Pons (tissue), 1 donor: ENCODE data around the gene POLN.

Experiments used
- DNase-seq: peaks from one replicate; pipeline ENCODE4 v3.0.0-alpha.2; 2016; ENCODE audit warnings: low spot score

POLN gene

DNA sequence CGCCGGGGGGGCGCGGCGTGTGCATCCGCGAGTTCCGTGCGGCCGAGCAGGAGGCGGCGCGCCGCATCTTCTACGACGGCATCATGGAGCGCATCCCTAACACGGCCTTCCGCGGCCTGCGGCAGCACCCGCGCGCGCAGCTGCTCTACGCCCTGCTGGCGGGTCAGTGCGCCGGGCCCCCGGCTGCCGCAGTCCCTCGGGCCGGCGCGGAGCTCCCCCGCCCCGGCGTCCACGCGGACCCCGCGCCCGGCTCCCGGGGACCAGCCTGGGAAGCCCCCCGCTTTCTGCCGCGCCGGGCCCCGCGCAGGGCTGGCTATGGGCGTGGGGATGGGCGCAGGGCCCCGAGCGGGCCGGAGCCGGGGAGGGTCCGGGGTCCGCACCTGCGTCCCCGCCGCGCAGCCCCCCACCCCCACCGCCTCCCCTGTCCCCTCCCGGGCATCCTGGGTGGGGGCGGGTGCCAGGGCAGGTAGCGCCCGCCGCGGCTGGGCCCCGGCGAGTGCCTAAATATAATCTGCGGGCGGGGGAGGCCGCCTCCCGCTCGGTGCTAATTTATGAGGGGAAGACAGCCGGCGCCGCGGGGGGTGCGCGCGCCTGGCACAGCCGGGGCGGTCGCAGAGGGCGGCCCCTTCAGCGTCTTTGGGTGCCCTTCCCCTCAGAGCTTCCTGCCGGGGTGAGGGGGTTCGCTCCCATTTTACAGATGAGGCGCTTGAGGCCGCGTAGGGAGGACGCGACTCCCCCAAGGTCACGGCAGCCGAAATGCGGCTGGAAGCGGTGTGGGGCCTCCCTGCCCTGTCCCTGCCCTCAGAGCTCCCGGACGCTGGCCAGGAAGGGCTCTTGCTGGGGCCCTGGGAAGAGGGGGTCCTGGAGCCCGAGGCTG, 182.0 kb downstream of the POLN start:
- no peak for DNase-seq

DNA sequence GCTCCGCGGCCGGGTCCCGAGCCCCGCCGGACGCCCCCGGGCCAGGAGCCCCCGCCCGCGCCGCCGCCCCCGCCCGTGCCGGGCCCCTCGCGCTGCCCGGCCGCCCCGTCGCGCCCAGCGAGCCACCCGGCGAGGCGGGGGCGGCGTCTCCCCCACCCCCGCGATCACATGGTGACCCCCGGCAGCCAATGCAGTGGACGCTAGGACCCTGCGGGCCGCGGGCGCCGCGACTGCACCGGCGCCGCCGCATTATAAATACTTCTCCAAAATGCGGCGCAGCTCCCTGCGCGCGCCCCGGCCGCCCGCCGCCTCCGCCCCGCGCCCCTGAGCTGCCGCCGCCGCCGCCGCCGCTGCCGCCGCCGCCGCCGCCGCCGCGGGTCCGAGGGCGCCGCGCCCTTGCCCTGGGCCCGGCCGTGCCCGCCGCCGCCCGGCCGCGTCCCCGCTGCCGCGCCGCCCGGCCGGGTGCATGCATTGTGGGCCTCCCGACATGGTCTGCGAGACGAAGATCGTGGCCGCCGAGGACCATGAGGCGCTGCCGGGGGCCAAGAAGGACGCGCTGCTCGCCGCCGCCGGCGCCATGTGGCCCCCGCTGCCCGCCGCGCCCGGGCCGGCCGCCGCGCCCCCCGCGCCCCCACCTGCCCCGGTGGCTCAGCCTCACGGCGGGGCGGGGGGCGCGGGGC, 182.7 kb downstream of the POLN start, which contains the start of gene NAT8L:
NAT8L (plus strand) TSS at position 282 of the 680 bp plus-strand sequence; CDS start at position 467, 185 bp downstream.
- peak; percentile 69 for DNase-seq

DNA sequence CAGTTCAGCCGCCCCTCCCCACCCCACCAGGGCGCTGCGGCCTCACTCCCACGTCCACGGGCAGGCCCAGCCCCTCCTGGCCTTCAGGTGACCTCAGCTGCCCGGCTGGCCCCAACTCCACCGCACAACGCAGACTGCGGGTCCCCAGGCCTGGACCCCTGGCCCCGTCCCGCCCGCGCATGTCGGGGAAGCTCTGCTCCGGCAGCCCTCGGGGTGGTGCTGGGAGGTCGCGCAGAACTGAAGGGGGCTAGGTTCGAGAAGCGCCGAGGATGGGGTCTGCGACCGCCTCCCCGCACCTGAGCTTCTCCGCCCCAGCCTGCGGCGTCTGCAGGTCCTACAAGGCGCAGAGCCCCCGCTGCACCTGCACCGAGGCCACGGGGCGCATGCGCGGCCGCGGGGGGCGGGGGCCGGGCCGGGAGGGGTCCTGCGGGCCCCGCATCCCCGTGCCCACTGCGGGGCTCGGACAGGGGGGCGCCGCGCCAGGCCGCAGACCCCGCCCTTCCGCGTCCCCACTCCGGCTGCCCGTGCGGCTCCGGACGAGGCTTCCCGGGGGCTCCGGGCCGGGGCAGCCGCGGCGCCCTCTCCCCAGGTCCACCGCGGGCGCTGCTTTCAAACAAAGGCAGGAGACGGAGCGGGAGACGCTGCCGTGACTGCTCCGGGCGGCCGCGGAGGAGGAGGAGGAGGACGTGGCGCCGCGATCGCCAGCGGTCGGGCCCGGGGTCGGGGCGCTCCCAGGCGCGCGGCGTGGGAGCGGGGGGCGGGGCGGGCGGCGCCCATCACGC, 183.5 kb downstream of the POLN start:
- no peak for DNase-seq

DNA sequence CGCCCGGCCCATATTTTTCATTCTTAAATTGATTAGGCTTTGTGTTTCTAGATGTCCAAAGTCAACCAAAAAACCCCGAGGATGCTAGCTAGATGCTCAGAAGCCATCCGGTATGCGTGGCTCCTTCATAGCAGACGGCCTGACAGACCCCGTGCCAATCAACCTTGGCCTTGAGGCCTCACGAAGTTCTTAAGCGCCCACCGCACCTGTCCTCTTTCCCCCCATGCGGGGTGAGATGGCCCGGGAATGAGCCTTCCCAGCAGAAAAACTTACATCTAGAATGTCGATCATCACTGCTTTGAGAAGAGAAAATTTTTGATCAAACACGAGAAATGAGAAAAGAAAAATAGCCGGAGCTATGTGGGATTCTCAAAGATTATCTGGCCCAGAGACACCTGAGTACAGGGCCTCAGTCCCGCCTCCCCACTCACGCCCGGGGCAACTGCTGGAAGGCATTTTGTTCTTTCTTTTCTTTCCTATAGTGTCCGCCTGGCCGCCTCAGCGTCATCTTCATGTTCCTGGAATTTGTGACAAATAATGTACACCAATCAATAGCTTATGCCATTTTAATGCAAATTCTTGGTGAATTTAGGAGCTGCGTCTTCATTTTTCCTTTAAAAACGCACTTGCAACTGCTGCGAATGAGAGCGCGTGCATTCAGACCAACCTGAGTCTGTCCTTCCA, 184.4 kb downstream of the POLN start:
- no peak for DNase-seq

DNA sequence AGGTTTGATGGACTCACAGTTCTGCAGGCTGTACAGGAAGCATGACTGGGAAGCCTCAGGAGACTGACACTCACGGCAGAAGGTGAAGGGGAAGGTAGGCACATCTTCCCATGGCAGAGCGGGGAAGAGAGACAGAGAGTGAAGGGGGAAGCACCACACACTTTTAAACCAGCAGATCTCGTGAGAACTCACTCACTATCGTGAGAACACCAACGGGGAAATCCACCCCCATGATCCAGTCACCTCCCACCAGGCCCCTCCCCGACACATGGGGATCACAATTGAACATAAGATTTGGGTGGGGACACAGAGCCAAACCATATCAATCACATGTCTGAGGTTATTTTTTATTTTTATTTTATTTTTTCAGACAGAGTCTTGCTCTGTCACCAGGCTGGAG, 187.7 kb downstream of the POLN start:
- DNase-seq, result no peak

DNA sequence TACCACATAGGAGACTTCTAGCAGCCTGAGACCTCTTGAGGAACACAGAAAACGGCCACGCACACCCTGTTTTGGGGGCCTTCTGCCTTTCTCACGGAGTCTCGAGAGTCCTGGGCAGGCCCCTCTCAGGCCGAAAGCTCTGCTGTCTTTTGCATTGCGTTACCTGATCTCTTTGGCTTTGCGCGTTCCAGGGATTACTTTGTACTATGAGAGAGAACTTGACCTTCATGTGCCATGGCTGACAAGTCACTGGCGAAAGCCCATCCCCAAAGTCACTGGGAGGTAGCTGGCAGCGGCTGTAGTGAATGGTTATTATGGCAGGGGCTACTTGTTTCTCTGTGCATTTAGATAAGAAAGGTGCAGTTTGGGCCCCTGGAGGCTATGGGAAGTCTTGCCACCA, 190.8 kb downstream of the POLN start:
- no peak for DNase-seq

DNA sequence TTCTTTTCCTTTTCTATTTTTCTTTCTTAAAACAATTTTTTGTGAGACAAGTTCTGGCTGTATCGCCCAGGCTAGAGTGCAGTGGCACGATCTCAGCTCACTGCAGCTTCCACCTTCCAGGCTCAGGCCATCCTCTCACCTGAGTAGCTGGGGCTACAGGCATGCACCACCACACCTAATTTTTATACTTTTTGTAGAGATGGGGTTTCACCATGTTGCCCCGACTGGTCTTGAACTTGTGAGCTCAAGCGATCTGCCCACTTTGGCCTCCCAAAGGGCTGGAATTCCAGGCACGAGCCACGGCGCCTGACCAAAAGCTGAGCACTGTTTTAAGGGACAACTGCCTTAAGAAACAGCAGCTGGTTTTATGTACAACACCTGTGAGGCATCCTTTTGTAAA, 192.1 kb downstream of the POLN start:
- no peak for DNase-seq

DNA sequence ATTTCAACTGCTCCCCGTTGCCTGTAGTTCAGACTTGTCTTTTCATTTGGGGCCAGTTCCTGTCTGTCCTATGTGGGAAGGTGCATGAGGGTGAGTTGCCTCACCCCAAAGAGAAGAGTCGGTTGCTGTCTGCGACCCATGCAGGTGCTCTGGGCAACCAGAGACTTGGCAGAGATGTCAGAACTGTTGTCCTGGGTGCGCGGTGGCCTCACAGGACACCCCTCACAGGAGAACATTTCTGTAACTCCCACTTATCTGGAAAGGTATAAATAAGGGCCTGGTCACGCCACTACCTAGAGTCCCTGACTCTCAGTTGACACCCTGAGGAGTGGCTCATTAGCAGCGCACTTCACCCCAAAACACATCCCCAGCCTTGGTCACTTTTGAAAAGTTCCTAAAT, 192.5 kb downstream of the POLN start:
- no peak for DNase-seq

DNA sequence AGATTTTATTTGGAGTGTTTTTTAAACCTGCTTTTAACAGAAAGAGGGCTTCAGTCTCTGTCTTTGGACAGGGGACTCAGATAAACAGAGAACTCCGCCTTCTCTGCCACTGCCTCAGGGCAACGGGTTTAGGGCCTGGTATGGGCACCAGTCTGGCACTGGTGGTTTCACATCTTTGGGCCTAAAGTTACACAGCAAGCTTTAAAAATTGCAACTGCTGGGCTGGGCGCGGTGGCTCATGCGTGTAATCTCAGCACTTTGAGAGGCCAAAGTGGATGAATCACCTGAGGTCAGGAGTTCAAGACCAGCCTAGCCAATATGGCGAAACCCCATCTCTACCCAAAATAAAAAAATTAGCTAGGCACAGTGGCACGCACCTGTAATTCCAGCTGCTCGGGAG, 193.1 kb downstream of the POLN start:
- no peak for DNase-seq

DNA sequence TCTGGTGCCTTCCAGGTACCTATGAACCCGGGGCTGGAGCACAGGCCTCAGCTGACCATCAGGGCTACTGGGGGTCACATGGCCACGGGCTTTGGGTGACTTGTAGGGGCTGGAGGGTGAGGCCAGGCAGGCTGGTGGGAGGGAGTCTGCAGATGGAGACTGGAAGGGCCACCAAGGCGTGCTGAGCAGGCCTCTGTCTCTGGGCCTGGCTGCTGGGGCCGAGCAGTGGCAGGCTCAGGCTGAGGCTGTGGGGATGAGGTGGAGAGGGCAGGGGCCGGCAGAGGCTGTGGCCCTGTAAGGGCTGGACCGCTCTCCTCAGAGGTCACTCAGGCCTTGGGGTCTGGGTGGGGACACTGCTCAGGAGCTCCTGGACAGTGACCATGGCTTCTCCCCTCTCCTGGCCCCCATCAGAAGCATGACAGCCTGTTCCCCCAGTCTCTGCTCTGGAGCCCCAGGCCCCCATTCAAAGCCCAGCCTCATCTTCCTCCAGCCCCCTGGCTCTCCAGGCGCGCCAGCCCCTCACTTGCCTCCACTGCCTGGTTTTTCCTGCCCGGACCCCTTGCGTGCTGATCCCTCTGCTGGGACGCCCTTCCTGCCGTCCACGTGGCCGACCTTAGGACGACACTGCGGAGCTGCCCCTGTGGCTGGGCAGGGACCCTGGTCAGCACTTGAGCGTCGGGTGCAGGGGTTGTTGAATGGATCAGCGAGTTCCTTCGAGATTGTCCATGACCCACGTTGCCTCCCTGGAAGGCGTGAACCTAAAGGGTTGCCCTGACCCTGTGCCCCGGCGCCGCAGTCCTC, 193.9 kb downstream of the POLN start:
- no peak for DNase-seq

DNA sequence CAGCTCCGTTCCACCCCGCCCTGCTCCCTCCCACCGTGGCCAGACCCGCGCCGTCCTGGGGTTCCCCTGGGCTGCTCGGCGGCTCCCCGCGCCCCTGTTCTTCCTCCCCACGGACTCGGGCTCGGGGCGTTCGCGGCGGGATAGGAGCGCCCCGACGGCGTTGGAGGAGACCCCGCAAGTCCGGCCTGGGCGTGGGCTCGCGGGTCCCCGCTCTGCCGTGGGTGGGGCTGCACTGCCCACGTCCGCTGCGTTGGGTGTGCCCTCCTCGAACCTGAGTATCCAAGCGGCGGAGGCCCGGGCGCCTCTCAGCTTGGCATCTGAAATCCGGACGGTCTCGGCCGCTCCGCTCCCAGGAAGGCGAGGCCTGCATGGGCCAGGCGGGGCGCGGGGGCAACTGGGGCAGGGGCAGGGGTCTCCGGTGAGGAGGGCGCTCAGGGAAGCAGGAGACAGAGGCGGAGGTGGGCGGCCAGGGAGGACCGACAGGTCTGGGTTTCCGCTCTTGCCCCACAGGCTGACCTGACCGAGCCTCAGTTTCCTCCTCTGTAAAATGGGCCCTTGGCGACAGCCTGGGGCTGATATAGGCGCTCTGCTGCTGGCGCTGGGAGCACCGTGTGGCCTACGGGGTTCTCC, 194.8 kb downstream of the POLN start:
- no peak for DNase-seq

DNA sequence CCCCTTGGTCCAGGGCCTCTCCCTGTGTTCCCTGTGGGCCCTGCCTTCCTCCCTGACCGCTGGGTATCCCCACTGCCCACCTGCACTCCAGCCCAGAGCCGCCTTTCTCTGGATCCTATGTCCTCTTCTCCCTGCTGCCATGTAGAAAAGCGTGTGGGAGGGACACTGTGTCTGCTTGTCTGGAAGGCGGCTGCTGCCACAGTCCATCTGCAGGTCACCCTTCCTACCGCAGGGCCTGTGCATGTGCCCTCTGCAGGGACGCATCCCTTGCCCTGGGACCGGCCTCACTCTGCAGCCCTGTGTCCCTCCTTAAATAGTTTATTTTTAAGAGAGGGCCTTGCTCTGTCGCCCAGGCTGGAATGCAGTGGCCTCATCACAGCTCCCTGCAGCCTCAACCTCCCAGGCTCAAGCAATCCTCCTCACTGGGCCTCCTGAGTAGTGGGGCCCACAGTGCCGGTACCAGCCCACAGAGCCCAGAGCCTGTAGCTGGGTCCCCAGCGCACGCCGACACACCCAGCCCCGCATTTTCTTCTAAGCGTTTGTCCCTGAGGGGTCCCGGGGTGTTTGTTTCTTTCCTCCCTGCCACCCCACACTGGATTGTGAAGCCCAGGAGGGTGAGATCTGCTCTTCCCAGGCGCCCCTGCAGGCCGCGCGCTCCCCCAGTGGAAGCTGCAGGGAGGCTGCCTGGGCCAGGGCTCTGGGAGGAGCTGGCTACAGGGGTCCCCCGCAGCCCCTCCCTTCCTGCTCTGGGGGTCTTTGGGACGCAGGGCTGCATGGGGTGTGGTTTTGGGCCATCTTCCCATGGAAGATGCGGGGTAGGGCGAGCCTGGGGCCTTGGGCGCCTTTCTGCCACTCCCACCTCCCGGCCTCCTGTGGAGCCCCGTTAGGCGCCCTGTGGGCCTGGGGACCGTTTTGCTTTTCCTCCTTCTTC, 195.6 kb downstream of the POLN start:
- DNase-seq, result no peak

DNA sequence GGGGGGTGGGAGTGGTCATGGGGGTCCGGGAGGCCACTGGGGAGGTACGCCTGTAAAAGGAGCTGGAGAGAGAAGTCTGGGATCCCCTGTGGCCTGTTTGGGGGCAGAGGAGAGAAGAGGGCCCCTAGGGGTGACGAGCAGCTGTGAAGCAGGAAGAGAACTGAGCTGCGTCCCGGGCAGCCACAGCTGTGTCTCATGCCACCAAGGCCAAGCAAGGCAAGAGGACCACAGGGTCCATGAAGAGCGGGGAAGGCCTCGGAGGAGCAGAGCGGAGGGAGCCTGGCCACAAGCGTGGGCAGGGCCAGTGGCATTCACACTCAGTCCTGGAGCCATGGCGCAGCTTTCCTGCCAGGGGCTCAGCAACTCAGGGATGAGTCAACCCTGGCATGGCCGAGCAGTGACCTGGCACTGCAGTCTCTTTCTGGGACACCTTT, 196.4 kb downstream of the POLN start:
- no peak for DNase-seq

DNA sequence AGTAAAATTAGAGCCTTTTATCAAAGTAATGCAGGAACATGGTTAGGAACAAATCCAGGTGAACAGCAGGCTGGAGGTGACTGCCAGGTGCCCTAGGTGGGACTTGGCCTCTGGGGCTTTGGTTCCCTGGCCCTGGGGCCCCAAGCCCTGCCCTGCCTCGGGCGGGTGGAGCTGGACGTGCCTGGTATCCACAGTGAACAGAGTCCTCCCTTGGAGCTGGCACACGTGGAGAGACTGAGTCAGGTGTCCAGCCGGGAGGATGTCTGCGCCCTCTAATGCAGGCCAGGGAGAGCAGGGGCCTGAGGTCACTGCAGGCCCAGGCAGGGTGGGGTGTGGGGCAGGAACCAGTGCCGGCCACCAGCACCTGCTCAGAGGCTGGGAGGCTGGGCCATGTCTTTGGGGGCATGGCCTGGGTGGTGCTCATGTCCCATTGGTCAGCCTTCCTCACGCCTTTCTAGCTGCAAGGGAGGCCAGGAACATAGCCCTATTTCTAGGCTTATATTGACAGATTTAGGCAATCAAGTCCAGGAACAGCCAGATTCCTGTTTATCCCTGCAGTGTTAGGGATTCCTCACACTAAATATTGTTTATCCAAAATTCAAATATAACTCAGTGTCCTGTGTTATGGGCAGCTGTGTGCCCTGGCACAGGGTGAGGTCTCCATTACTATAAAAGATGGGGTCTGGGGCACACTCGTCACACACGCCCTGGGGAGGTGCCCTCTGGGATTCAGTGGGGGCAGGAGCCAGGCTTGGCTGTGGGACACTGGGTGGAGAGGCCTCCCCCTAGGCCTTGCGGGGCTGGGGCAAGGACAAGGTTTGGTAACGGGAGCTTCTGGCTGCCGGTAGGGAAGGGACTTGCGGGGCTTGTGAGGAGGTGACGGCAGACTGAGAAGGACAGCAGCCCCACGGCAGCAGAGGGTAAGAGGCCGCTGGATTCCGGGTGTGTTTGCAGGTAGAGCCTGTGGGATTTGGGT, 197.1 kb downstream of the POLN start:
- no peak for DNase-seq

DNA sequence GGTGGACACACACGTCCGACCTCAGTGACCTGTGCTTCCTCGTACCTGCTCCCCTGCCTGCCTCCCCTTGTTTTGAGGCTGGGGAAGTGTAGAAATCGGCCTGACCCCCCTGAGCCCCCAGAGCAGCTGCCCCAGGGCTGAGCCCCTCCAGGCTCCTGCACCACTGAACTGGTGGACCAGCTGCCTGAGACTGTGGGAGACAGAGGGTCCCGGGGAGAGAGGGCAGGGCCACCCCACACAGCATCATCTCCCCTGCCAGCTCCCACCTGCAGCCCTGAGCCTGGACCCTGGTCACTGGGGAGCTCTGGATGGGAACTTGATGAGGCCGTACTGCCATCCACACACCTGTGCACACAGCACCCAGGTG, 197.8 kb downstream of the POLN start:
- DNase-seq, result no peak

DNA sequence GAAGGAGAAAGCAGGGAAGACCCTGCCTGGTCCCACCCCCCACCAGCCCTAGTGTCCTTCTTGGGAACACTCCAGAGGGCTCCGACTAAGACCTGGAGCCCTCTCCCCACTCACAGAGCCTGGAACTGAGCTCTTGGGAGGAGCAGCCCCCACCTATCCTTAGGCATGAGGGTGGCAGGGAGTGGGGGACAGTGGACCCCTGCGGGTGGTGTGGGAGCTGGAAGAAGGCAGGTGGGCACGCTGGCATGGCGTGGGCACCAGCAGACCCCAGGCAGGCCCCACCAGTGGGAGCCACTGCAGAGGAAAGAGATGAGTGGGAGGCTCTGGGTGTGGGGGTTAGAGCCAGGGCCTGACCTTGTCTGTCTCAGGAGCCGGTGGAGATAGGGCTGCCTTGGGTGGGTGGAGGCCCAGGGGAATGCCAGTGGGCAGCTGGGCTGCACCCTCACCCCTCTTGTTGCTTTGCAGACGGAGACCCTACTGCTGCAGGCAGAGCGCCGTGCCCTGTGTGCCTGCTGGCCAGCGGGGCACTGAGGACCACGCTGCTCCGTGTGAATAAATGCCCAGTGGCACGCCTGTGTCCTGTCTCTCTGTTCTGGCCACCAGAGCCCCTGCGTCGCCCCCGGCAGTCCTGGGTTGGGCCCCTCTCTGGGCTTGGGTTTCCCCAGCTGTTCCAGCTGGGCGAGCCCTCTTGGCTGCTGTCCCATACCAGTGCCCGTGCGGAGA, 198.4 kb downstream of the POLN start:
- no peak for DNase-seq

DNA sequence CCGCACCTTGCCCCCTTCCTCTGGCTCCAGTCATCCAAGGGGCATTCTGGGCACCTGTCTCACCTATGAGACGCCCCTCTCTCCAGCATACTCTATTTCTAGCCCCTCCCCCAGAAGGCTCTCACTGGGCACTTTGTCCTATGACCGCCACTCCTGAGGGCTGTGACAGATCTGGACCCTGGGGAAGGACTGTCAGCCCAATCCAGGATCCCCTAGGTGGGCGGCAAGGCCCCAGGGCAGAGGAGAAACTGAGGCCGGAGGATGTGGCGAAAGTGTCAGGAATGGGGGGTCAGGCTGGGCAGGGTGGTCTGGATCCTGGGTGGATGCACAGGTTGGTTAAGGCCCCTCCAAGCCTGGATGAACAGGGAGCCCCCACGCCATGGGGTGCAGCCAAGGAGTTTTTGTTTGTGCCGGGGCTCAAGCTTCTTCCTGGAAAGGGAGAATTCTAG, 198.9 kb downstream of the POLN start:
- no peak for DNase-seq
